ENCODE measurements around the gene AUNIP. TPM values are rescaled to one million over a fixed set of nuclear protein-coding genes. Genes with fewer than 3 reads are reported as not detected.
A peak's percentile ranks its signal among the peaks of the same experiment; 100 is the strongest.

The AUNIP gene
- total and polyA plus RNA-seq, 2 experiments from 2014 or later = 20.9 to 21.9 TPM

GRCh38 chr1:25909040-25909439 is 49.8 kb upstream of the AUNIP start:
- DNase-seq (ENCODE audit: low spot score) (no peak), ATAC-seq (no peak)
- Mint-ChIP-seq H3K4me3 (no peak overlapping the region), H3K36me3 (ENCODE audit: low read depth) (peaks cover 13% of the 10 kb centered on the region), H3K4me1 (peaks cover 20% of the 10 kb centered on the region), H3K9me3 (no peaks in the 10 kb centered on the region), H3K27me3 (ENCODE audit: insufficient read depth, low read depth, poor library complexity) (peaks cover 9% of the 10 kb centered on the region), H3K27ac (no peak overlapping the region)
- Histone ChIP-seq H3F3A (replicated peaks; ENCODE audit: low read depth) (no peaks in the 10 kb centered on the region; the same call in 1 of the 2 replicates), H3K9me2 (ENCODE audit: insufficient read depth) (no peaks in the 10 kb centered on the region), H3K4me2 (no peak overlapping the region), H3K4me1 (ENCODE audit: insufficient read depth) (peaks cover 19% of the 10 kb centered on the region), H2AFZ (peak overlapping the region; percentile 80), H3K4me3 (no peak overlapping the region), H3K36me3 (ENCODE audit: insufficient read depth) (no peaks in the 10 kb centered on the region), H3K79me2 (replicated peaks; ENCODE audit: insufficient read depth) (peaks cover 13% of the 10 kb centered on the region), H3K27me3 (ENCODE audit: insufficient read depth) (no peaks in the 10 kb centered on the region), H4K20me1 (replicated peaks; ENCODE audit: insufficient read depth) (peaks cover 7% of the 10 kb centered on the region), H3K27ac (ENCODE audit: low read depth) (no peak overlapping the region)
- TF ChIP-seq ZNF114 (CRISPR knock-in tag; IDR thresholded peaks at IDR 0.05) = no peak
- no peak for TF ChIP-seq EZH2phosphoT487 (IDR thresholded peaks at IDR 0.05; ENCODE audit: unreplicated experiment)
- TF ChIP-seq ZNF462 (CRISPR knock-in tag; IDR thresholded peaks at IDR 0.05) = no peak
- no peak for TF ChIP-seq ETS1 (IDR thresholded peaks at IDR 0.05)
- TF ChIP-seq STAT1 (IDR thresholded peaks at IDR 0.05; ENCODE audit: unreplicated experiment) = no peak
- TF ChIP-seq EZH2 (IDR thresholded peaks at IDR 0.05; ENCODE audit: low read depth, unreplicated experiment) = no peak
- TF ChIP-seq POLR2AphosphoS5 (IDR thresholded peaks at IDR 0.05; ENCODE audit: low read depth) = no peak
- no peak for TF ChIP-seq ZNF331 (CRISPR knock-in tag; IDR thresholded peaks at IDR 0.05; ENCODE audit: low read depth)
- TF ChIP-seq REST (IDR thresholded peaks at IDR 0.05; ENCODE audit: unreplicated experiment) = no peak

Data from GM23338 (cell line).